ENCODE measurements around the gene DYNLRB2.

Gene DYNLRB2

DNA sequence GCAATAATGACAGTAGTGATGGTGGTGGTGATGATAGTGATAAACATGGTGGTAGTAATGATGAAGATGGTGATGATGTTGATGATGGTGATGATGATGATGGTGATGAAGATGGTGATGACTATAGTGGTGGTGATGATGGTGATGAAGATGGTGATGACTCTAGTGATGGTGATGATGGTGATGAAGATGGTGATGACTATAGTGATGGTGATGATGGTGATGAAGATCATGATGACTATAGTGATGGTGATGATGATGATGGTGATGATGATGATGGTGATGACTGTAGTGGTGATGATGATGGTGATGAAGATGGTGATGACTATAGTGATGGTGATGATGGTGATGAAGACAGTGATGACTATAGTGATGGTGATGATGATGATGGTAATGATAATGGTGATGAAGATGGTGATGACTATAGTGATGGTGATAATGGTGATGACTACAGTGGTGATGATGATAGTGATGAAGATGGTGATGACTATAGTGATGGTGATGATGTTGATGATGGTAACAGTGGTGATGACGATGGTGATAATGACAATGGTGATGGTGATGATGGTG lies 35.6 kb downstream of the DYNLRB2 start:
- H4K8ac ChIP-seq (ENCODE audit: low read length), result no peak overlapping the region
- H2BK5ac ChIP-seq (ENCODE audit: low read depth, low read length, poor library complexity, severe bottlenecking), result no peak overlapping the region
- H2BK12ac ChIP-seq (ENCODE audit: low read length in 2 of 2), result no peak overlapping the region
- no peak overlapping the region for H2AK5ac ChIP-seq (ENCODE audit: low read length, severe bottlenecking)
- no peak overlapping the region for H2BK15ac ChIP-seq (ENCODE audit: low read depth, poor library complexity, severe bottlenecking)
- H3K4me3 ChIP-seq (ENCODE audit: insufficient read depth in 1 of 2, low read depth in 1 of 2, low read length in 2 of 2), result no peak overlapping the region
- no peak overlapping the region for H3K23ac ChIP-seq (ENCODE audit: low read length in 2 of 2)
- no peaks in the 10 kb centered on the region for H3K27me3 ChIP-seq (ENCODE audit: control insufficient read depth in 1 of 2, insufficient read depth in 1 of 2, low read length in 2 of 2)
- H3K36me3 ChIP-seq (ENCODE audit: control insufficient read depth in 1 of 2, insufficient read depth in 2 of 2, low read depth in 1 of 2, low read length in 2 of 2), result no peaks in the 10 kb centered on the region
- H4K91ac ChIP-seq (ENCODE audit: low read length), result no peak overlapping the region
- no peak overlapping the region for H2BK120ac ChIP-seq (ENCODE audit: low read depth, low read length)
- no peak overlapping the region for H3K4me2 ChIP-seq (ENCODE audit: low read length, poor library complexity, severe bottlenecking)
- H3K4ac ChIP-seq (ENCODE audit: low read depth in 1 of 2, low read length in 2 of 2), result no peak overlapping the region
- no peak overlapping the region for H3K27ac ChIP-seq (ENCODE audit: low read length, poor library complexity, severe bottlenecking)
- no peaks in the 10 kb centered on the region for H3K9me3 ChIP-seq (ENCODE audit: control insufficient read depth, low read length)
- H3K79me1 ChIP-seq (replicated peaks; ENCODE audit: low read length, poor library complexity, severe bottlenecking), result no peaks in the 10 kb centered on the region
- no peak overlapping the region for H3K9ac ChIP-seq (ENCODE audit: low read length)
- DNase-seq, result no peak
- H3K4me1 ChIP-seq (ENCODE audit: control insufficient read depth, insufficient read depth, low read depth, low read length), result no peaks in the 10 kb centered on the region
- H3K14ac ChIP-seq (ENCODE audit: low read length in 2 of 2), result no peak overlapping the region
- no peak overlapping the region for H3K18ac ChIP-seq (ENCODE audit: low read depth in 1 of 2, low read length in 2 of 2)
- WGBS, result 36% methylated on average over 1 of the region's 1 CpG
- no peak overlapping the region for H2AFZ ChIP-seq (ENCODE audit: low read depth, low read length)

- Histone ChIP-seq H3K9ac (ENCODE audit: low read length) (no peak overlapping the region), H3K27me3 (ENCODE audit: control insufficient read depth in 1 of 2, insufficient read depth in 1 of 2, low read length in 2 of 2) (no peaks in the 10 kb centered on the region), H2BK120ac (ENCODE audit: low read depth, low read length) (no peak overlapping the region), H2BK15ac (ENCODE audit: low read depth, poor library complexity, severe bottlenecking) (no peak overlapping the region), H3K4me2 (ENCODE audit: low read length, poor library complexity, severe bottlenecking) (no peak overlapping the region), H3K79me1 (replicated peaks; ENCODE audit: low read length, poor library complexity, severe bottlenecking) (no peaks in the 10 kb centered on the region), H3K14ac (ENCODE audit: low read length in 2 of 2) (no peak overlapping the region), H4K8ac (ENCODE audit: low read length) (no peak overlapping the region), H2AFZ (ENCODE audit: low read depth, low read length) (peak overlapping the region; percentile 44), H3K23ac (ENCODE audit: low read length in 2 of 2) (no peak overlapping the region), H2BK5ac (ENCODE audit: low read depth, low read length, poor library complexity, severe bottlenecking) (no peak overlapping the region), H3K4ac (ENCODE audit: low read depth in 1 of 2, low read length in 2 of 2) (no peak overlapping the region), H3K36me3 (ENCODE audit: control insufficient read depth in 1 of 2, insufficient read depth in 2 of 2, low read depth in 1 of 2, low read length in 2 of 2) (no peaks in the 10 kb centered on the region), H2AK5ac (ENCODE audit: low read length, severe bottlenecking) (no peak overlapping the region), H3K9me3 (ENCODE audit: control insufficient read depth, low read length) (no peaks in the 10 kb centered on the region), H2BK12ac (ENCODE audit: low read length in 2 of 2) (no peak overlapping the region), H3K4me3 (ENCODE audit: insufficient read depth in 1 of 2, low read depth in 1 of 2, low read length in 2 of 2) (no peak overlapping the region), H4K91ac (ENCODE audit: low read length) (no peak overlapping the region), H3K18ac (ENCODE audit: low read depth in 1 of 2, low read length in 2 of 2) (no peak overlapping the region), H3K27ac (ENCODE audit: low read length, poor library complexity, severe bottlenecking) (no peak overlapping the region), H3K4me1 (ENCODE audit: control insufficient read depth, insufficient read depth, low read depth, low read length) (no peaks in the 10 kb centered on the region)
- no peak for DNase-seq
- WGBS, result 77% methylated on average over 11 of the region's 11 CpGs
Measured at GRCh38 chr16:80577485-80578280, 36.9 kb downstream of the DYNLRB2 start.

DNA sequence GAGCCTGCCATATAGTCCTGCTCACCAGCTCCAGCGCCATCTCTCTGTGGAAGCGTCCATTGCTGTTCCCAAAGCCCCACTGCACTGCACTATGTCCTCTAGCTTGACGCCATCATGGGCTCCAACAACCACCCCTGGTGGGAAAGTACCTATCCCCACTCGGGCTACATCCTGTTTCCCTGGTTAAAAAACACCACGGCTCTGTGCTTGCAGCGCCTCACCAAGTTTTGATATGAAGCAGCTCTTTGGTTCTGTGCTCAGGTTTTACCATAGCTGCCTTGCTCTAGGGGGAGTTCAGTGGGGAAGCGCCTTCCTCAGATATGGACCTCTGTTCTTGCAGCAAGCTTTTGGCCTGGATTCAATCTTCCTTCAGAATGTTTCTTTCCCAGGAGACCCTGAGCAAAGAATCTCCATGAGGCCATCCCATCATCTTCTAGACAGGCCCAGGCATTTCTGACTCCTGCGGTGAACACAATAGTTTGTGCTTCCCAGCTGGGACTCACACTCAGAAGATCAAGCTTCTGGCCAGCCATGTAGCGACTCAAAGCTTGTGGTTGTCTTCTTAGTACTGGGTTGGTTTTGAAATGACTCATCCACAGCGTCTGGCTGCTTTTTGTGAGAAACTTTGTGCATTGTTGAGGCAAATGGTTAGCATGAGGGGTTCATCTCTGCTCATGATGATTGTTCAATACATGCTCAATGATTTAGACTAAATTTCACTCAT lies 39.5 kb downstream of the DYNLRB2 start:
- Histone ChIP-seq H3K4me3 (ENCODE audit: insufficient read depth in 1 of 2, low read depth in 1 of 2, low read length in 2 of 2) (no peak overlapping the region), H2BK15ac (ENCODE audit: low read depth, poor library complexity, severe bottlenecking) (no peak overlapping the region), H4K8ac (ENCODE audit: low read length) (no peak overlapping the region), H3K79me1 (replicated peaks; ENCODE audit: low read length, poor library complexity, severe bottlenecking) (no peaks in the 10 kb centered on the region), H2AK5ac (ENCODE audit: low read length, severe bottlenecking) (no peak overlapping the region), H4K91ac (ENCODE audit: low read length) (no peak overlapping the region), H3K23ac (ENCODE audit: low read length in 2 of 2) (no peak overlapping the region), H3K18ac (ENCODE audit: low read depth in 1 of 2, low read length in 2 of 2) (no peak overlapping the region), H3K9me3 (ENCODE audit: control insufficient read depth, low read length) (no peaks in the 10 kb centered on the region), H3K14ac (ENCODE audit: low read length in 2 of 2) (no peak overlapping the region), H3K27me3 (ENCODE audit: control insufficient read depth in 1 of 2, insufficient read depth in 1 of 2, low read length in 2 of 2) (no peaks in the 10 kb centered on the region), H3K4me2 (ENCODE audit: low read length, poor library complexity, severe bottlenecking) (no peak overlapping the region), H3K4ac (ENCODE audit: low read depth in 1 of 2, low read length in 2 of 2) (no peak overlapping the region), H2BK120ac (ENCODE audit: low read depth, low read length) (no peak overlapping the region), H2BK12ac (ENCODE audit: low read length in 2 of 2) (no peak overlapping the region), H3K4me1 (ENCODE audit: control insufficient read depth, insufficient read depth, low read depth, low read length) (no peaks in the 10 kb centered on the region), H3K9ac (ENCODE audit: low read length) (no peak overlapping the region), H2BK5ac (ENCODE audit: low read depth, low read length, poor library complexity, severe bottlenecking) (no peak overlapping the region), H2AFZ (ENCODE audit: low read depth, low read length) (no peak overlapping the region), H3K36me3 (ENCODE audit: control insufficient read depth in 1 of 2, insufficient read depth in 2 of 2, low read depth in 1 of 2, low read length in 2 of 2) (no peaks in the 10 kb centered on the region), H3K27ac (ENCODE audit: low read length, poor library complexity, severe bottlenecking) (no peak overlapping the region)
- WGBS, result 61% methylated on average over 9 of the region's 10 CpGs
- no peak for DNase-seq

- no peaks in the 10 kb centered on the region for H3K27me3 ChIP-seq (ENCODE audit: control insufficient read depth in 1 of 2, insufficient read depth in 1 of 2, low read length in 2 of 2)
- no peaks in the 10 kb centered on the region for H3K9me3 ChIP-seq (ENCODE audit: control insufficient read depth, low read length)
- no peak overlapping the region for H2BK12ac ChIP-seq (ENCODE audit: low read length in 2 of 2)
- H3K18ac ChIP-seq (ENCODE audit: low read depth in 1 of 2, low read length in 2 of 2), result no peak overlapping the region
- H3K23ac ChIP-seq (ENCODE audit: low read length in 2 of 2), result no peak overlapping the region
- H3K4me2 ChIP-seq (ENCODE audit: low read length, poor library complexity, severe bottlenecking), result no peak overlapping the region
- H3K36me3 ChIP-seq (ENCODE audit: control insufficient read depth in 1 of 2, insufficient read depth in 2 of 2, low read depth in 1 of 2, low read length in 2 of 2), result no peaks in the 10 kb centered on the region
- H2AFZ ChIP-seq (ENCODE audit: low read depth, low read length), result no peak overlapping the region
- H2BK5ac ChIP-seq (ENCODE audit: low read depth, low read length, poor library complexity, severe bottlenecking), result no peak overlapping the region
- H2AK5ac ChIP-seq (ENCODE audit: low read length, severe bottlenecking), result no peak overlapping the region
- H2BK15ac ChIP-seq (ENCODE audit: low read depth, poor library complexity, severe bottlenecking), result no peak overlapping the region
- WGBS, result 90% methylated on average over 3 of the region's 3 CpGs
- no peak overlapping the region for H3K14ac ChIP-seq (ENCODE audit: low read length in 2 of 2)
- no peaks in the 10 kb centered on the region for H3K4me1 ChIP-seq (ENCODE audit: control insufficient read depth, insufficient read depth, low read depth, low read length)
- H2BK120ac ChIP-seq (ENCODE audit: low read depth, low read length), result no peak overlapping the region
- H4K91ac ChIP-seq (ENCODE audit: low read length), result no peak overlapping the region
- no peak overlapping the region for H4K8ac ChIP-seq (ENCODE audit: low read length)
- H3K4me3 ChIP-seq (ENCODE audit: insufficient read depth in 1 of 2, low read depth in 1 of 2, low read length in 2 of 2), result no peak overlapping the region
- no peaks in the 10 kb centered on the region for H3K79me1 ChIP-seq (replicated peaks; ENCODE audit: low read length, poor library complexity, severe bottlenecking)
- H3K27ac ChIP-seq (ENCODE audit: low read length, poor library complexity, severe bottlenecking), result no peak overlapping the region
- H3K9ac ChIP-seq (ENCODE audit: low read length), result no peak overlapping the region
- no peak overlapping the region for H3K4ac ChIP-seq (ENCODE audit: low read depth in 1 of 2, low read length in 2 of 2)
- no peak for DNase-seq
Measured at GRCh38 chr16:80583466-80583865, 42.7 kb downstream of the DYNLRB2 start.

All from mesenchymal stem cell (in vitro differentiated cells and primary cell).